GM23248 (cell line): Measurements from ENCODE around the gene CYB5D1.

Experiments used
- EZH2 ChIP-seq: fragments of 200-600 bp; sonication (generic); IDR thresholded peaks from 2 replicates; pipeline ENCODE4 v1.6.1; 2018; ENCODE audit warnings: antibody characterized with exemption, mild to moderate bottlenecking; ENCODE audit not compliant: insufficient read depth, poor library complexity, severe bottlenecking
- EZH2phosphoT487 ChIP-seq: fragments of 200-600 bp; sonication (generic); IDR thresholded peaks from 2 replicates; pipeline ENCODE4 v1.6.1; 2018; ENCODE audit warnings: antibody characterized with exemption, moderate library complexity, mild to moderate bottlenecking, low read depth; ENCODE audit not compliant: insufficient read depth

GRCh38 chr17:7857713-7858521 is at the start of gene CYB5D1:
- TF ChIP-seq EZH2, result no peak
- no peak for TF ChIP-seq EZH2phosphoT487
